H9 (cell line): Measurements from ENCODE around the gene GNPAT. TPM values are rescaled to one million over a fixed set of nuclear protein-coding genes. Genes with fewer than 3 reads are reported as not detected.

Experiments used
- DNase-seq: peaks from one replicate; pipeline ENCODE4 v3.0.0-alpha.2; 2017
- H2AFZ ChIP-seq: one replicate; pipeline ENCODE4 v1.6.1; 2013; ENCODE audit warnings: mild to moderate bottlenecking, low read length, control low read depth, moderate library complexity
- H2AK5ac ChIP-seq: 2 replicates; pipeline ENCODE4 v1.6.1; 2013; ENCODE audit warnings: low read length, control low read depth, mixed read lengths; ENCODE audit not compliant: insufficient read length
- H2BK120ac ChIP-seq: one replicate; pipeline ENCODE4 v1.6.1; 2013; ENCODE audit warnings: low read depth, mild to moderate bottlenecking, low read length, control low read depth, inconsistent platforms; ENCODE audit not compliant: poor library complexity, severe bottlenecking
- H2BK12ac ChIP-seq: 2 replicates; pipeline ENCODE4 v1.6.1; 2013; ENCODE audit warnings: low read length, control low read depth, mixed read lengths, low read depth; ENCODE audit not compliant: insufficient read length
- H2BK15ac ChIP-seq: 2 replicates; pipeline ENCODE4 v1.6.1; 2013; ENCODE audit warnings: low read depth, low read length, control low read depth
- H2BK20ac ChIP-seq: one replicate; pipeline ENCODE4 v1.6.1; 2013; ENCODE audit warnings: low read depth, mild to moderate bottlenecking, low read length, control low read depth, inconsistent platforms; ENCODE audit not compliant: poor library complexity, severe bottlenecking
- H2BK5ac ChIP-seq: 2 replicates; pipeline ENCODE4 v1.6.1; 2013; ENCODE audit warnings: low read length, control low read depth, mixed read lengths; ENCODE audit not compliant: insufficient read length
- H3K14ac ChIP-seq: 2 replicates; pipeline ENCODE4 v1.6.1; 2013; ENCODE audit warnings: low read length, control low read depth; ENCODE audit not compliant: insufficient read depth
- H3K18ac ChIP-seq: 2 replicates; pipeline ENCODE4 v1.6.1; 2013; ENCODE audit warnings: low read depth, mild to moderate bottlenecking, mixed read lengths, low read length, control low read depth; ENCODE audit not compliant: insufficient read length
- H3K23ac ChIP-seq: 2 replicates; pipeline ENCODE4 v1.6.1; 2013; ENCODE audit warnings: low read length, control low read depth, mixed read lengths, low read depth; ENCODE audit not compliant: insufficient read length
- H3K23me2 ChIP-seq: 2 replicates; pipeline ENCODE4 v1.6.1; 2013; ENCODE audit warnings: low read depth, mild to moderate bottlenecking, mixed read lengths, low read length, control low read depth; ENCODE audit not compliant: insufficient read length, poor library complexity, severe bottlenecking
- H3K27ac ChIP-seq: 2 replicates; pipeline ENCODE4 v1.5.1; 2013; ENCODE audit warnings: low read length, control low read depth, mixed read lengths, low read depth; ENCODE audit not compliant: insufficient read length
- H3K27me3 ChIP-seq: 2 replicates; pipeline ENCODE4 v1.6.1; 2013; ENCODE audit warnings: low read length, control low read depth, inconsistent platforms; ENCODE audit not compliant: insufficient read depth
- H3K4ac ChIP-seq: 2 replicates; pipeline ENCODE4 v1.6.1; 2013; ENCODE audit warnings: low read depth, mild to moderate bottlenecking, control low read depth, inconsistent platforms, low read length, moderate library complexity
- H3K4me1 ChIP-seq: 2 replicates; pipeline ENCODE4 v1.6.1; 2013; ENCODE audit warnings: low read length, control low read depth, inconsistent platforms; ENCODE audit not compliant: insufficient read depth
- H3K4me2 ChIP-seq: 2 replicates; pipeline ENCODE4 v1.6.1; 2013; ENCODE audit warnings: low read length, control low read depth, mixed read lengths; ENCODE audit not compliant: insufficient read length, insufficient read depth
- H3K56ac ChIP-seq: 2 replicates; pipeline ENCODE4 v1.6.1; 2013; ENCODE audit warnings: low read depth, mild to moderate bottlenecking, mixed read lengths, low read length, control low read depth; ENCODE audit not compliant: insufficient read length
- H3K79me1 ChIP-seq: 2 replicates; pipeline ENCODE4 v1.6.1; 2013; ENCODE audit warnings: low read depth, mild to moderate bottlenecking, moderate library complexity, low read length, control low read depth, inconsistent platforms; ENCODE audit not compliant: insufficient read depth, poor library complexity, severe bottlenecking
- H3K79me2 ChIP-seq: 2 replicates; pipeline ENCODE4 v1.6.1; 2013; ENCODE audit warnings: low read length, control low read depth, inconsistent platforms; ENCODE audit not compliant: insufficient read depth
- H3K9ac ChIP-seq: 2 replicates; pipeline ENCODE4 v1.6.1; 2013; ENCODE audit warnings: low read length, control low read depth, mixed read lengths; ENCODE audit not compliant: insufficient read length; ENCODE audit errors: extremely low read depth
- H3K9me3 ChIP-seq: one replicate; pipeline ENCODE4 v1.6.1; 2013; ENCODE audit warnings: low read depth, low read length, inconsistent platforms; ENCODE audit not compliant: control insufficient read depth
- H3T11ph ChIP-seq: one replicate; pipeline ENCODE4 v1.6.1; 2013; ENCODE audit warnings: mild to moderate bottlenecking, low read length, control low read depth, inconsistent platforms
- H4K20me1 ChIP-seq: one replicate; pipeline ENCODE4 v1.6.1; 2013; ENCODE audit not compliant: control insufficient read depth, insufficient read length, insufficient read depth
- H4K5ac ChIP-seq: 2 replicates; pipeline ENCODE4 v1.6.1; 2013; ENCODE audit warnings: low read depth, mild to moderate bottlenecking, mixed read lengths, low read length, control low read depth; ENCODE audit not compliant: insufficient read length
- H4K8ac ChIP-seq: replicated peaks from 2 replicates; pipeline ENCODE4 v1.6.1; 2013; ENCODE audit warnings: low read length, control low read depth, mixed read lengths, low read depth; ENCODE audit not compliant: insufficient read length
- H4K91ac ChIP-seq: 2 replicates; pipeline ENCODE4 v1.6.1; 2013; ENCODE audit warnings: low read depth, mild to moderate bottlenecking, moderate library complexity, mixed read lengths, low read length, control low read depth; ENCODE audit not compliant: insufficient read length
- H3K27ac Mint-ChIP-seq, 3 experiments: 2 replicates in 2 of 3; 3 replicates in 1 of 3; pipeline ENCODE4 v1.8.0; 2020 to 2021; ENCODE audit warnings: mixed read lengths in 3 of 3, mild to moderate bottlenecking in 1 of 3, moderate library complexity in 1 of 3
- H3K27me3 Mint-ChIP-seq: 2 replicates; pipeline ENCODE4 v1.8.0; 2021; ENCODE audit warnings: low read depth, mild to moderate bottlenecking, moderate library complexity, mixed read lengths
- H3K36me3 Mint-ChIP-seq, 3 experiments: 2 replicates in 2 of 3; 3 replicates in 1 of 3; pipeline ENCODE4 v1.8.0; 2020 to 2021; ENCODE audit warnings: low read depth in 3 of 3, mixed read lengths in 3 of 3; ENCODE audit not compliant: insufficient read depth in 1 of 3
- H3K4me1 Mint-ChIP-seq, 2 experiments: 2 replicates each; pipeline ENCODE4 v1.8.0; 2020; ENCODE audit warnings: mixed read lengths in 2 of 2
- H3K4me3 Mint-ChIP-seq, 2 experiments: 2 replicates in 1 of 2; 3 replicates in 1 of 2; pipeline ENCODE4 v1.8.0; 2020 to 2021; ENCODE audit warnings: mild to moderate bottlenecking in 2 of 2, mixed read lengths in 2 of 2, moderate library complexity in 1 of 2
- H3K9me3 Mint-ChIP-seq, 2 experiments: 2 replicates in 1 of 2; 3 replicates in 1 of 2; pipeline ENCODE4 v1.8.0; 2020; ENCODE audit warnings: mild to moderate bottlenecking in 2 of 2, mixed read lengths in 2 of 2, moderate library complexity in 1 of 2
- CTCF ChIP-seq: fragments of 200-600 bp; sonication (generic); conservative IDR thresholded peaks from 3 replicates; pipeline ENCODE4 v1.8.0; 2021; ENCODE audit warnings: antibody characterized with exemption, mild to moderate bottlenecking
- WGBS: extraction: QIAGEN DNeasy Blood & Tissue Kit; methylation state at CpG from one replicate; pipeline ENCODE4 v1.1.7; 2013; ENCODE audit warnings: missing lambda C conversion rate, low lambda C conversion rate, mixed read lengths; ENCODE audit not compliant: insufficient read length; ENCODE audit errors: extremely low coverage; 5-methylcytosine and 5-hydroxymethylcytosine counted together
- total RNA-seq: library from RNA; stranded (reverse); gene quantifications from 2 replicates; pipeline ENCODE4 v1.2.1, GENCODE V29; 2021

GNPAT gene
- total RNA-seq, 1 experiment from 2014 or later = 38.1 TPM

- TF ChIP-seq CTCF = no peak
- Histone ChIP-seq H3K14ac (no peak overlapping the region), H2BK120ac (no peak overlapping the region), H3K9ac (no peak overlapping the region), H3K18ac (no peak overlapping the region), H3K9me3 (no peaks in the 10 kb centered on the region), H3K4me1 (no peaks in the 10 kb centered on the region), H2BK15ac (no peak overlapping the region), H3K23me2 (no peaks in the 10 kb centered on the region), H3K23ac (no peak overlapping the region), H4K5ac (no peak overlapping the region), H3K79me1 (no peaks in the 10 kb centered on the region), H2BK12ac (no peak overlapping the region), H4K8ac (no peak overlapping the region), H3K27ac (no peak overlapping the region), H2AK5ac (no peak overlapping the region), H3T11ph (no peak overlapping the region), H2AFZ (no peak overlapping the region), H3K79me2 (no peaks in the 10 kb centered on the region), H3K4ac (no peak overlapping the region), H2BK20ac (no peak overlapping the region), H3K4me2 (no peak overlapping the region), H4K20me1 (no peaks in the 10 kb centered on the region), H2BK5ac (no peak overlapping the region), H3K56ac (no peak overlapping the region), H3K27me3 (peaks cover 2% of the 10 kb centered on the region; the same call in 1 of the 2 replicates), H4K91ac (no peak overlapping the region)
- no peaks in the 10 kb centered on the region for H3K36me3 Mint-ChIP-seq
- no peaks in the 10 kb centered on the region for H3K9me3 Mint-ChIP-seq
- no peak overlapping the region for H3K27ac Mint-ChIP-seq
- H3K4me1 Mint-ChIP-seq = peaks cover 5 to 8% of the 10 kb centered on the region in 2 experiments
- no CpG with 5 or more reads among the region's 3 CpGs for WGBS
- no peak overlapping the region for H3K4me3 Mint-ChIP-seq
- no peak for DNase-seq
- peaks cover 100% of the 10 kb centered on the region for H3K27me3 Mint-ChIP-seq
Observed at GRCh38 chr1:231196307-231196706, 44.7 kb upstream of the GNPAT start.
